GM18951 (cell line): ENCODE measurements around the gene ARCN1.

ENCODE experiments used
- POLR2A ChIP-seq: IDR thresholded peaks from 4 replicates; pipeline ENCODE4 v1.6.1; 2011; ENCODE audit warnings: mild to moderate bottlenecking; ENCODE audit not compliant: insufficient read length, insufficient read depth; ENCODE audit errors: extremely low read depth
- in situ Hi-C: fragments of 300-500 bp; cut with MboI; formaldehyde crosslinking; loops from one replicate; pipeline ENCODE4 v1.12.0; 2022; ENCODE audit warnings: low sequenced_read_pairs, mixed read lengths, inconsistent platforms; ENCODE audit not compliant: unreplicated experiment

ARCN1 gene

GRCh38 chr11:118615282-118615975 is 43.2 kb downstream of the ARCN1 start:
- in situ Hi-C loops, result no loop called here
- no peak for TF ChIP-seq POLR2A

DNA sequence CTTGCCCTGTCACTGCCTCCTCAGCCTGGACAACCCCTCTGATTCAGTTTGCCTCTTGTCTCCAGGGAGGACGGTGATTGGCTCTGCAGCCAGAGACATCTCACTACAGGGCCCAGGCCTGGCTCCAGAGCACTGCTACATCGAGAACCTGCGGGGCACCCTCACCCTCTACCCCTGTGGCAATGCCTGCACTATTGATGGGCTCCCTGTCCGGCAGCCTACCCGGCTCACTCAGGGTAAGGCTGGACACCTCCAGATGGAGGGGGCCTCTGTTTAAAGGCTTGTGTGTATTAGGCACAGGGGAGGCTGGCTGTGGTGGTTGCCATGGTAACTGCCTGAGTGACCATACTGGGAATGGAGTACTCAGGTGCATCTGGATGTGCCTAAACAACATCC is 43.8 kb downstream of the ARCN1 start:
- in situ Hi-C loops, result no loop called here
- no peak for TF ChIP-seq POLR2A

GRCh38 chr11:118618115-118618990 is 46.1 kb downstream of the ARCN1 start:
- in situ Hi-C loops, result no loop called here
- no peak for TF ChIP-seq POLR2A

DNA sequence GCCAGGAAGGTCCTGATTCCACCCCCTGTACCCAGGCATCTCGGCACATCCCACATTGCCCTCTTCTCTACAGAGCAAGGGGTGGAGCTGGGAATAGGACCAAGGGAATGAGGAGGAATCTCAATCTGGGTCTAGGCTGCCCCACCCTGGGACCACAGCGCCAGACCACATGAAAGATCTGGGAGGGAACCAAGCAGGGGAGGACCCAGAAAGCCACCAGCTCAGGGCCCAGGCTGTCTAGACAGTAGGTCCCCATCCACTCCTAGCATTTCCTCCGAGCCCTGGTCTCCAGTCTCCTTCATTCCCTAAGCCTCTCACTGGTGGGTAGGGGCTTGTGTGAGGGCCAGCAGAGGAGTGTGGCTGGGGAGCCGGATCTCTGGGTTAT is 46.8 kb downstream of the ARCN1 start:
- no peak for TF ChIP-seq POLR2A
- in situ Hi-C loops, result no loop called here

DNA sequence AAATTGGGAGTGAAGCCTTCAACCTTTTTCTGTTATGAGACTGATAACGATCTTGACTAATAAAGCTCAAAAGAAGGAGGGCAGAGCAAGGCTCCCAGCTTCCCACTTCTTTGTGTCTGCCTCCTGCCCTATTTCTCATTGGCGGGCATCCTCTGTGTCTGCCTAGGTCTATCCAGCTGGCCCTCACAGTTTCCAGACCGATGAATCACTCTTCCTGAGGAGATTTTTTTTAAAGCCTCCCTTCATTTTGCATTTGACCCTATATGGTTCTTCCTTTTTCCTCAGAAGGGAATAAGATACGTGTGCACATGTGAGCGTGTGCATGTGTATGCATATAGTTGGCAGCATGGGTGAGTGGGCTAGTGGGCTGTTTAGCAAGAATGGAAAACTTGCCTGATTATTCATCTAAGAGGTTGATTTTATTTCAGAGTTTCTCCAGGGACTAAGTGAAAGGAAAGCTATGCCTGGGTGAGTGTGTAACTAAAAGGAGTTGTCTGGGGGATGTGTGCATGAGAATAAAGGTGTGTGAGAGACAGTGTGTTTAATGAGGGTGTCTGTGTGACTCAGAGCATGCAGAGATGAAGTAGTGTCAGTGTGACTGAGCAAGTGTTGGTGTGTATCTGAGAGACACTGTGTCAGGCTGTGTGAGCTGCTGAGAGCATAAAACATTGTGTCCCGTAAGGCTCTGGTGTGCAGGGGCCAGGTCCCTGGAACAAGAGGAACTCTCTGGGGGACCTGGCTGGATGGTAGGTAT is 47.4 kb downstream of the ARCN1 start:
- in situ Hi-C loops, result no loop called here
- TF ChIP-seq POLR2A, result no peak

DNA sequence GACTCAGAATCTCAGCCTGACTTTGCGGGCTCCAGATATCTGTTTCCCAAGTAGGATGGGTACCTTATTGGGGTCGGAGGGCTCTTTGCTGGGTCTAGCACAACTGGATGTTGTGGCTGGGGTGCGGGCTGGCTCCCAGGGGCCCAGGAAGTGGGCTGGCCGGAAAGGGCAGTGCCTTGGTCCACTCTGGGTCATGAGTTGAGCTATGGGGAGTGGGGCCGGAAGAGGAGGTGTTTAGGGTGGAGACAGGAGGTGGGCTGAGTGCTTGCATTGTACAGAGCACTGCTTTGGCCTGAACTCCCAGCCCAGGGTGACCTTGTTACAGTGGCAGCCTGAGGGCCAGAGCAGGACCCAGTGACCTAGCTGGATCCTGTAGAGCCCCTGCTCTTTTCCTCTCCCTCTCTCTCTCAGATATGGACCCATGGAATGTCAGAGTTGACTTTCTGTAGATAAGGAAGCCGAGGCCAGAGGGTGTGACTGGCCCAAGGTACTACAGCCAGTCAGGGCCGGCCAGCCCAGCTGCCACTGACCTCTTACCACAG is 48.4 kb downstream of the ARCN1 start:
- in situ Hi-C loops, result no loop called here
- no peak for TF ChIP-seq POLR2A

DNA sequence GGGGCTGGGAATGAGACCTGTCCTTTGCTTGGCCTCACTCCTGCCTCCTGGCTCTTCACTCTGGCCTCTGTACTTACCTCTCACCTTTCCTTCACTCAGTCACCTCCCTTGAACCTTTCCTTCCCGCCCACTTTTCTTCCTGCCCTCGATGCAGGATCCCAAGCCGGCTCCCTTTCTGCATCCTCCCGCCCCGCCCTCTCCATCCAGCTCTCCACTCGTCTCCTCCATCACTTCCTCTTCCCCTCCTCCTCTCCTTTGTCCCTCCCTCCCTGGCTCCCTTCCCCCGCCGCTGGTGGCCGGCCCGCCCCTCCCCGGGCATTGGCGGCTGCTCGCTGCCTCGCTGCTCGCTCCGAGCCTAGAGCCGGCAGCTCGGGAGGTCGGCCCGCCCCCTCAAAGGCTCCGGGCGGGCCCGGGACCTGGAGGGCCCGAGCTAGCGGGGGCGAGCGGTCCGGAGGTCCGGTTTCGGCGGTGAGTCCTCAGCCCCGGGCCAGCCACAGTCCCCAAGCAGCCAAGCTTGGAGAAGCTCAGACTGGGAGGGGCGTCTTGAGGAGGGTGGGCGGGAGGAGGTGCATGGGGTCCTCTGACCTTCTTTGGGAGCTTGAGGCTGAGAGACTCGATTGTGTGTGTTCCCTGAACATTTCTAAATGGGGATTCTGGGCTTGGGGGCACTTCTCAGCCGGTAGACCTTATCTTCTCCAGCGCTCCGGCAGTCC is 49.0 kb downstream of the ARCN1 start:
- no peak for TF ChIP-seq POLR2A
- in situ Hi-C loops, result no loop called here

DNA sequence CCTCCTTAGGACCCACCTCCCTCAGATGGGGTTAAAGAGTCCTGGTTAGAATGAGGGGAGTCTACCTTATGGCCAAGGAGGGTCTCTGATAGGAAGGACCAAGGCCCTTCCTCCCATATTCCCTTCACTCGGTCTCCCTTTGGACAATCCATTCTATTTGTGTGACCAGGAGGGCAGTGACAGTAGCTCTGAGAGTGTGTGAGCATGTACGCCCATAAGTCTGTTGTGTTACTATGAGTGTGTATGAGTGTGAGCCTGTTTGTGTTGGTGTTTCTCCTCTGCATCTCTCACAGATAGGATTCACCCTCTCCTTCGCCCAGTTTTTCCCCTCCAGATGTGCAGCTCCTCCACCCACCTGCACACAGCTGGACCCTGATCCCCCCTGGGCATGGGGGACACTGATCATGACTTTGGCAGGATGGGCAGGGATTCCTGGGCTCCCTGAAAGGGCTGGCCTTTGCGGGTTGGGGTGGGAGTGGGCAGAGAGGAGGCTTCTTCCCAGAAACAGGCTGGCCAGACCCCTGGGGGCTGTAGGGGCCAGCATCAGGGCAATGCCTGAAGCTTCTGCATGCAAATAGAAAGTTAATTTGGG is 49.7 kb downstream of the ARCN1 start:
- in situ Hi-C loops, result no loop called here

DNA sequence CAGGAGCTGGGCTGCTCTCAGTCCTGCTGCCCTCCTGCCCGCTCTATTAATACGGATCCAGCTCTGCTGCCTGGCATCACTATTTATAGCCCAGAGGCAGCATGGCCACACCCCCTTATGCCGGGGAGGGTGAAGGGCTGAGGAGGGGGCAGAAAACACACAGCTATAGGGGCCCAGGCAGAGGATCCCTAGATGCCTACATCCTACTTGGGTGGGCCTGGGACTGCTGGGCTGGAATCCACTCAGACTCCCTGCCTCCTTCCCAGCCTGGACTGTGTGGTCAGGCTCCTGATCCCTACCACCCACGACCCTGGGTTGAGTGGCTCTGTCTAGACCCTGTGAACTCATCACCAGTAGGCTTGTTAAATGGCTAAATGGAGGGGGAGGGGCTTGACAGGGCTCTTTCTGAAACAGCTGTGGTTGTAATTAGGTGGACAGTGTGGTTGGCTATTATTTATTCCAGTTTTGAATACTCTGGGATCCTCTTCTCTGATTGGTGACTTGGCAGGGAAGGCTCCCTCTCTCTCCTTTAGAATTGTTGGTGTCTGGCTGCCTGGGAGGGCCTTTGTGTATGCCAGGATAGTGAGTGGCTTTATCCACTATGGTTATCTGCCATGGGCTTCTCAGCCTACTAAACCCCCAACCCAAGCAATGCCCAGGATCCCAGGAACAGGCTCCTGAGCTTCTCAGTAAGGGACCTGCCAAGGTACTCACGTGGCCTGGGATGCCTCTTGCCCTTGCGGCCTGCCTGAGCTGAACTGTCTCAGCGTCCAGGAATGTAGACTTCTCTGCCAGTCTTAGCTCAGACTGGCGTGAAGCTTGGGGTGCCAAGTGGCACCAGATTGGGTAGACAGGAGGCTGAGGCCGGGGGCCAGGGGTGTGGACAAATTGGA is 50.4 kb downstream of the ARCN1 start:
- no peak for TF ChIP-seq POLR2A
- in situ Hi-C loops, result no loop called here

More for the DNA sequence above, 49.7 kb downstream of the ARCN1 start:
- no peak for TF ChIP-seq POLR2A

GRCh38 chr11:118623269-118623655 is 51.1 kb downstream of the ARCN1 start:
- in situ Hi-C loops, result no loop called here
- TF ChIP-seq POLR2A, result no peak

GRCh38 chr11:118625036-118625690 is 53.0 kb downstream of the ARCN1 start:
- TF ChIP-seq POLR2A, result no peak
- in situ Hi-C loops, result no loop called here
